Stimulated activated naive CD8-positive, alpha-beta T cell treated with anti-CD3 and anti-CD28 coated beads, Interleukin-15, Interleukin-2, amounts not matched to agents 100 U/mL and 50 U/mL, for 24 hours (primary cell): ENCODE measurements around the gene ZNF579.
"Not testable (repeated sequence)": the region's sequence is repeated elsewhere in the genome, so short reads cannot be mapped to it uniquely, and the experiment has no call there.

Experiments
- ATAC-seq: fragments of 150-1000 bp; cut with Tn5 transposase; one replicate; pipeline ENCODE4 v1.10.0; 2021
- DNase-seq: peaks from one replicate; pipeline ENCODE4 v3.0.0; 2021

The ZNF579 gene

DNA sequence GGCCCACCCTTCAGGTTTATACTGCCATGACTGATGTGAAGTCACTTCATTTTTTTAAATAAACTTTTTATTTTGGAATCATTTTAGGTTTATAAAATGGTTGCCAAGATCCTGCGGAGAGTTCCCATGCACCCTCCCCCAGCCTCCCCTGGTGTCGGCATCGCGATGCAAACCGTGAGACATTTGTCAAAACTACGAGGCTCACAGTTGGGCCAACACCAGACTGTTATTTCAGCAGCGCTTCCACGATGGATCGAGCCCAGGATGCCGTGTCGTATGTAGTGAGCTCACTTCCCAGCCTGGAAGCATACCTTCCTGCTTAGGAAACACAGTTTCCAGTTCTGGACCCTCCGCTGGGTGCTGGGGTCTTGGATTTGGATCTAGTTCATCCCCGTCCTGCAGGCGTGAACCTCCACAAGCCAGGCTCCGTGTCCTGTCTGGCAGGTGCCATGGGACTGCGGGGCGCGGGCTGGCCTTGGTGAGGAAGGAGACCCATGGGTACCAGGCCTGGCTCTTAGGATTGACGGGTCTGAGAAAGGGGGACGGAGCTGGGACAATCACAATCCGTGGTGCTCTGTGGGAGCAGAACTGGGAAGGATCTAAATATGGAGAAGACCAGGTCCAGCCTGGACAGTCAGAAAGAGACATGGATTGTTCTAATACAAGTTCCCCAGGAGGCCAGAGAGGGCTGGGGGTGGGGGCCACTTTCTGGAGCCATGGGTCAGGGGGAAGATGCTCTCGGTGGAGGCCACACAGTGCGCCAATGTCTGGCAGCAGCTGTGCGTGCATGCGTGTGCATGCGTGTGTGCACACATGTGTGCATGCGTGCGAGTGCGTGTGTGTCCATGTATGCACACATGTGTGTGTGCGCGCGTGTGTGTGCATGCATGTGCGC lies 41.3 kb downstream of the ZNF579 start:
- DNase-seq (no peak), ATAC-seq (no peak)

DNA sequence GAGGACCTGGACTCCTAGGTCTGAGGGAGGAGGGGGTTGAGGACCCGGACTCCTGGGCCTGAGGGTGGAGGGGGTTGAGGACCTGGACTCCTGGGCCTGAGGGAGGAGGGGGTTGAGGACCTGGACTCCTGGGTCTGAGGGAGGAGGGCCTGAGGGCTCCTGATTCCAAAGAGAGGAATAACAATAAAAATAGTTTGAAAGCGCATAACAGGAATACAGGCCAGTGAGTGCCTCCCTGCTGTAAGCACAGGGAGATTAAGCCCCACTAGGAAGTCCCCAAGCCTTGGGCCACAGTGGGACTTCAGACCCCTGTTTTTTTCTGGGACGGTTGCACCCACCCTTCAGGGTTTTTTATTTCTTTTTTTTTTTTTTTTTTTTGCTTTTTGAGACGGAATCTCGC lies 42.5 kb downstream of the ZNF579 start:
- ATAC-seq (no peak), DNase-seq (no peak)

- no peak for DNase-seq
- ATAC-seq = no peak
Observed at GRCh38 chr19:55537741-55538111, 42.9 kb downstream of the ZNF579 start.

GRCh38 chr19:55536951-55537740 lies 43.5 kb downstream of the ZNF579 start, which contains the start of gene SBK2:
Gene SBK2, minus strand, starts transcription at chr19:55537133. Its CDS starts 839 bp downstream, at chr19:55536294.
- ATAC-seq (no peak), DNase-seq (peak; percentile 22)

DNA sequence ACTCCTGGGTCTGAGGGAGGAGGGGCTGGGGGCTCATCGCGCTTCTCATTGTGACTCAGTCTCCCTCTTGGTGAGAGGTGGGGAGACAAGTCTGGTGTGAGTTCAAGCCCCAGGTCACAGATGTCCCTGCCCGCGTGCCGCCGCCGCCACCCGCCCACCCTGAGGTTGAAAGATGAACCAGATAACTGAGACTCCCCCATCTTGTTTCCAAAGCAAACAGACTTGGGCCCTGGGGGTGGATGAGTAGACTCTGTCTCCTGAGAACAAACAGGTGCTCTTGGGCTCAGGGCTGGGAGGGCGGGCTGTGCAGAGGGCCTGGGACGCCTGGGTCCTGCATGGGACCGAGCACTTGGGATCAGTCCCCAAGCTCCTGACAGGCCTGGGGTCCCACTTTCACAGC lies 44.3 kb downstream of the ZNF579 start:
- ATAC-seq = no peak
- DNase-seq = no peak

DNA sequence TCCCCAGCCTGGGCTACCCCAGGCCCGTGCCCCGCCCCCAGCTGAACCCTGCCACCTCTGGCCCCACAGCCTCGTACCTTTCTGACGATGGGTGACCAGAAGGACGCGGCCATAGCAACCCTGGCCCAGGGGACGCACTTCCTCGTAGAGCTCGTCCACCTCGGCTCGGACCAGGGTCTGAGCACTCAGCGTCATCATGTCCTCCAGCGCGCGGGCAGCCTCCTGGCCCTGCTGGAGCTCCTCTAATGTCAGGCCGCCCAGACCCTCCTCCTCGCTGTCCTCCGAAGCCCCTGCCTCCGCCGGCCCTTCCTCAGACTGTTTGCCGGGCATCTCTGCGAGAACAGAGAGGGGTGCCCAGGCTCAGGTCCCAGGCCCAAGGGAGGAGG lies 44.7 kb downstream of the ZNF579 start:
- ATAC-seq (no peak), DNase-seq (no peak)

- DNase-seq = no peak
- ATAC-seq = no peak
Observed at GRCh38 chr19:55535173-55535964, 45.3 kb downstream of the ZNF579 start.

- ATAC-seq, DNase-seq: not testable (repeated sequence)
Observed at GRCh38 chr19:55534280-55534679, 46.4 kb downstream of the ZNF579 start.

GRCh38 chr19:55530996-55531395 lies 49.7 kb downstream of the ZNF579 start:
- no peak for DNase-seq
- ATAC-seq = no peak

GRCh38 chr19:55529636-55530234 lies 50.9 kb downstream of the ZNF579 start:
- no peak for DNase-seq
- no peak for ATAC-seq

- ATAC-seq (no peak), DNase-seq (no peak)
Observed at GRCh38 chr19:55528030-55528803, 52.4 kb downstream of the ZNF579 start.

- no peak for ATAC-seq
- no peak for DNase-seq
Observed at GRCh38 chr19:55527197-55528029, 53.2 kb downstream of the ZNF579 start.
